Measurements from ENCODE around the gene PSMA5.
A peak's percentile ranks its signal among the peaks of the same experiment; 100 is the strongest.

PSMA5 gene

DNA sequence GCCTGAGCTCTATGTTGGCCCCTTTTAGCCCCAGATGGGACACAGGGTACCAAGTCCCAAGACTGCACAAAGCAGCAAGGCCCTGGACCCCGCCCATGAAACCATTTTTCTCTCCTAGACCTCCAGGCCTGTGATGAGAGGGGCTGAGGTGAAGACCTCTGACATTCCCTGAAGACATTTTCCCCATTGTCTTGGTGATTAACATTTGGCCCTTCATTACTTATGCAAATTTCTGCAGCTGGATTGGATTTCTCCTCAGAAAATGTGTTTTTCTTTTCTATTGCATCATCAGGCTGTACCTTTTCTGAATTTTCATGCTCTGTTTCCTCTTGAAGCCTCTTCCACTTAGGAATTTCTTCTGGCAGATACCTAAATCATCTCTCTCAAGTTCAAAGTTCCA is 8.2 kb upstream of the PSMA5 start:
- CTCF ChIA-PET: no interaction called here
- H3K9me3 ChIP-seq (ENCODE audit: control insufficient read depth, insufficient read depth, low read depth, low read length): no peaks in the 10 kb centered on the region
- H3K4me3 ChIP-seq (ENCODE audit: low read depth, low read length): no peak overlapping the region
- H3K36me3 ChIP-seq (ENCODE audit: control insufficient read depth in 2 of 2, insufficient read depth in 1 of 2, low read length in 2 of 2): no peaks in the 10 kb centered on the region
- TF ChIP-seq SETDB1 (IDR thresholded peaks at IDR 0.05; ENCODE audit: insufficient read length, low read length) (peak; percentile 18), KLF1 (tag by site-specific recombination; IDR thresholded peaks at IDR 0.05) (no peak), ZNF585B (tag by site-specific recombination; IDR thresholded peaks at IDR 0.05) (peak; percentile 98)
- TF ChIP-seq, protein P1, sequence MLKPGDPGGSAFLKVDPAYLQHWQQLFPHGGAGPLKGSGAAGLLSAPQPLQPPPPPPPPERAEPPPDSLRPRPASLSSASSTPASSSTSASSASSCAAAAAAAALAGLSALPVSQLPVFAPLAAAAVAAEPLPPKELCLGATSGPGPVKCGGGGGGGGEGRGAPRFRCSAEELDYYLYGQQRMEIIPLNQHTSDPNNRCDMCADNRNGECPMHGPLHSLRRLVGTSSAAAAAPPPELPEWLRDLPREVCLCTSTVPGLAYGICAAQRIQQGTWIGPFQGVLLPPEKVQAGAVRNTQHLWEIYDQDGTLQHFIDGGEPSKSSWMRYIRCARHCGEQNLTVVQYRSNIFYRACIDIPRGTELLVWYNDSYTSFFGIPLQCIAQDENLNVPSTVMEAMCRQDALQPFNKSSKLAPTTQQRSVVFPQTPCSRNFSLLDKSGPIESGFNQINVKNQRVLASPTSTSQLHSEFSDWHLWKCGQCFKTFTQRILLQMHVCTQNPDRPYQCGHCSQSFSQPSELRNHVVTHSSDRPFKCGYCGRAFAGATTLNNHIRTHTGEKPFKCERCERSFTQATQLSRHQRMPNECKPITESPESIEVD (tag by site-specific recombination; IDR thresholded peaks at IDR 0.05): no peak
- H3K4me1 ChIP-seq (ENCODE audit: control insufficient read depth, insufficient read depth, low read length): no peaks in the 10 kb centered on the region
- no peak overlapping the region for H3K27ac ChIP-seq (ENCODE audit: extremely low read depth, low read depth, low read length)
- POLR2A ChIA-PET: no interaction called here

DNA sequence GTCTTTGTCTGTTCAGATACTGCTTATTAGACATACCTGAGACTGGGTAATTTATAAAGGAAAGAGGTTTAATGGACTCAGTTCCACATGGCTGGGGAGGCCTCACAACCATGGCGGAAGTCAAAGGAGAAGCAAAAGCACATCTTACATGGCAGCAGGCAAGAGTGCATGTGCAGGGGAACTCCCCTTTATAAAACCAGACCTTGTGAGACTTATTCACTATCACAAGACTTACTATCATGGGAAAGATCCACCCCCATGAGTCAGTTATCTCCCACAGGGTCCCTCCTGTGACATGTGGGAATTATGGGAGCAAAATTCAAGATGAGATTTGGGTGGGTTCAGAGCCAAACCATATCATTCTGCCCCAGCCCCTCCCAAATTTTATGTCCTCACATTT is 7.1 kb upstream of the PSMA5 start:
- Histone ChIP-seq H3K27ac (ENCODE audit: extremely low read depth, low read depth, low read length) (no peak overlapping the region), H3K4me1 (ENCODE audit: control insufficient read depth, insufficient read depth, low read length) (no peaks in the 10 kb centered on the region), H3K4me3 (ENCODE audit: low read depth, low read length) (no peak overlapping the region), H3K36me3 (ENCODE audit: control insufficient read depth in 2 of 2, insufficient read depth in 1 of 2, low read length in 2 of 2) (no peaks in the 10 kb centered on the region), H3K9me3 (ENCODE audit: control insufficient read depth, insufficient read depth, low read depth, low read length) (no peaks in the 10 kb centered on the region)
- TF ChIP-seq ZBTB8A (tag by site-specific recombination; IDR thresholded peaks at IDR 0.05): no peak
- no peak for TF ChIP-seq ZEB2 (tag by site-specific recombination; IDR thresholded peaks at IDR 0.05)
- TF ChIP-seq, protein P1 (tag by site-specific recombination; IDR thresholded peaks at IDR 0.05): no peak
- TF ChIP-seq ZNF175 (tag by site-specific recombination; IDR thresholded peaks at IDR 0.05): no peak
- TF ChIP-seq ZNF626 (tag by site-specific recombination; IDR thresholded peaks at IDR 0.05): no peak
- TF ChIP-seq ZNF501 (tag by site-specific recombination; IDR thresholded peaks at IDR 0.05): no peak
- no peak for TF ChIP-seq ZNF239 (tag by site-specific recombination; IDR thresholded peaks at IDR 0.05)
- TF ChIP-seq, protein P2, sequence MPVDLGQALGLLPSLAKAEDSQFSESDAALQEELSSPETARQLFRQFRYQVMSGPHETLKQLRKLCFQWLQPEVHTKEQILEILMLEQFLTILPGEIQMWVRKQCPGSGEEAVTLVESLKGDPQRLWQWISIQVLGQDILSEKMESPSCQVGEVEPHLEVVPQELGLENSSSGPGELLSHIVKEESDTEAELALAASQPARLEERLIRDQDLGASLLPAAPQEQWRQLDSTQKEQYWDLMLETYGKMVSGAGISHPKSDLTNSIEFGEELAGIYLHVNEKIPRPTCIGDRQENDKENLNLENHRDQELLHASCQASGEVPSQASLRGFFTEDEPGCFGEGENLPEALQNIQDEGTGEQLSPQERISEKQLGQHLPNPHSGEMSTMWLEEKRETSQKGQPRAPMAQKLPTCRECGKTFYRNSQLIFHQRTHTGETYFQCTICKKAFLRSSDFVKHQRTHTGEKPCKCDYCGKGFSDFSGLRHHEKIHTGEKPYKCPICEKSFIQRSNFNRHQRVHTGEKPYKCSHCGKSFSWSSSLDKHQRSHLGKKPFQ (tag by site-specific recombination; IDR thresholded peaks at IDR 0.05): no peak
- no peak for TF ChIP-seq ZNF660 (tag by site-specific recombination; IDR thresholded peaks at IDR 0.05)
- TF ChIP-seq MZF1 (tag by site-specific recombination; IDR thresholded peaks at IDR 0.05; ENCODE audit: borderline replicate concordance): no peak
- TF ChIP-seq, protein P3, sequence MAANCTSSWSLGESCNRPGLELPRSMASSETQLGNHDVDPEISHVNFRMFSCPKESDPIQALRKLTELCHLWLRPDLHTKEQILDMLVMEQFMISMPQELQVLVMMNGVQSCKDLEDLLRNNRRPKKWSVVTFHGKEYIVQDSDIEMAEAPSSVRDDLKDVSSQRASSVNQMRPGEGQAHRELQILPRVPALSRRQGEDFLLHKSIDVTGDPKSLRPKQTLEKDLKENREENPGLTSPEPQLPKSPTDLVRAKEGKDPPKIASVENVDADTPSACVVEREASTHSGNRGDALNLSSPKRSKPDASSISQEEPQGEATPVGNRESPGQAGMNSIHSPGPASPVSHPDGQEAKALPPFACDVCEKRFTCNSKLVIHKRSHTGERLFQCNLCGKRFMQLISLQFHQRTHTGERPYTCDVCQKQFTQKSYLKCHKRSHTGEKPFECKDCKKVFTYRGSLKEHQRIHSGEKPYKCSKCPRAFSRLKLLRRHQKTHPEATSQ (tag by site-specific recombination; IDR thresholded peaks at IDR 0.05): no peak
- TF ChIP-seq ZNF292 (tag by site-specific recombination; IDR thresholded peaks at IDR 0.05; ENCODE audit: borderline replicate concordance, low read depth): no peak
- TF ChIP-seq ZNF629 (tag by site-specific recombination; IDR thresholded peaks at IDR 0.05): no peak
- no peak for TF ChIP-seq ZNF514 (tag by site-specific recombination; IDR thresholded peaks at IDR 0.05)
- POLR2A ChIA-PET: no interaction called here
- CTCF ChIA-PET: no interaction called here

DNA sequence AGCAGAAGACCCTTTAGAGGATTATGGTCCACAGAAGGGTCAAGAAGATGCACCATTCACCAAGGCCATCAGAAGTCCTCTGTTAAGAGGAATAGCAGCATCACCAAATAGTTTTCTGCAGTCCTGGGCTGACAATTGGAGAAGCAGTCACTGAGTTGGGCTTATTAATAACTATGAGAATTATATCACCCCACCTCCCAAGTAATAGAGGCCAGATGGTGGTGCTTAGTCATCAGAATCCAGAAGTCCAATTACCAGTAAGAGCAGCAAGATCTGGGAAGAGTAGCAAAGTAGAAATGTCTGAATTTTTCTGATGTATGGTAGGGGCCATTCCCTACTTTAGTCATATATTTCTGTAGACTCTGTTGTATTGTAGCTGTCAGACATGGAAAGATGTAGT is 6.1 kb upstream of the PSMA5 start:
- Histone ChIP-seq H3K4me3 (ENCODE audit: low read depth, low read length) (no peak overlapping the region), H3K9me3 (ENCODE audit: control insufficient read depth, insufficient read depth, low read depth, low read length) (no peaks in the 10 kb centered on the region), H3K36me3 (ENCODE audit: control insufficient read depth in 2 of 2, insufficient read depth in 1 of 2, low read length in 2 of 2) (no peaks in the 10 kb centered on the region), H3K27ac (ENCODE audit: extremely low read depth, low read depth, low read length) (no peak overlapping the region), H3K4me1 (ENCODE audit: control insufficient read depth, insufficient read depth, low read length) (no peaks in the 10 kb centered on the region)
- ChIA-PET CTCF (no interaction called here), POLR2A (no interaction called here)
- TF ChIP-seq, protein P4, sequence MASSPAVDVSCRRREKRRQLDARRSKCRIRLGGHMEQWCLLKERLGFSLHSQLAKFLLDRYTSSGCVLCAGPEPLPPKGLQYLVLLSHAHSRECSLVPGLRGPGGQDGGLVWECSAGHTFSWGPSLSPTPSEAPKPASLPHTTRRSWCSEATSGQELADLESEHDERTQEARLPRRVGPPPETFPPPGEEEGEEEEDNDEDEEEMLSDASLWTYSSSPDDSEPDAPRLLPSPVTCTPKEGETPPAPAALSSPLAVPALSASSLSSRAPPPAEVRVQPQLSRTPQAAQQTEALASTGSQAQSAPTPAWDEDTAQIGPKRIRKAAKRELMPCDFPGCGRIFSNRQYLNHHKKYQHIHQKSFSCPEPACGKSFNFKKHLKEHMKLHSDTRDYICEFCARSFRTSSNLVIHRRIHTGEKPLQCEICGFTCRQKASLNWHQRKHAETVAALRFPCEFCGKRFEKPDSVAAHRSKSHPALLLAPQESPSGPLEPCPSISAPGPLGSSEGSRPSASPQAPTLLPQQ (tag by site-specific recombination; IDR thresholded peaks at IDR 0.05): no peak
- TF ChIP-seq, protein P5, sequence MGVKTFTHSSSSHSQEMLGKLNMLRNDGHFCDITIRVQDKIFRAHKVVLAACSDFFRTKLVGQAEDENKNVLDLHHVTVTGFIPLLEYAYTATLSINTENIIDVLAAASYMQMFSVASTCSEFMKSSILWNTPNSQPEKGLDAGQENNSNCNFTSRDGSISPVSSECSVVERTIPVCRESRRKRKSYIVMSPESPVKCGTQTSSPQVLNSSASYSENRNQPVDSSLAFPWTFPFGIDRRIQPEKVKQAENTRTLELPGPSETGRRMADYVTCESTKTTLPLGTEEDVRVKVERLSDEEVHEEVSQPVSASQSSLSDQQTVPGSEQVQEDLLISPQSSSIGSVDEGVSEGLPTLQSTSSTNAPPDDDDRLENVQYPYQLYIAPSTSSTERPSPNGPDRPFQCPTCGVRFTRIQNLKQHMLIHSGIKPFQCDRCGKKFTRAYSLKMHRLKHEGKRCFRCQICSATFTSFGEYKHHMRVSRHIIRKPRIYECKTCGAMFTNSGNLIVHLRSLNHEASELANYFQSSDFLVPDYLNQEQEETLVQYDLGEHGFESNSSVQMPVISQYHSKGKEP (tag by site-specific recombination; IDR thresholded peaks at IDR 0.05): no peak
- no peak for TF ChIP-seq ZNF155 (tag by site-specific recombination; IDR thresholded peaks at IDR 0.05)
- no peak for TF ChIP-seq ZNF664 (tag by site-specific recombination; IDR thresholded peaks at IDR 0.05)
- no peak for TF ChIP-seq ZNF624 (tag by site-specific recombination; IDR thresholded peaks at IDR 0.05)
- no peak for TF ChIP-seq ZNF558 (tag by site-specific recombination; IDR thresholded peaks at IDR 0.05)

Data from HEK293 (cell line).